Tibial nerve (tissue), 4 donors: Measurements from ENCODE around the gene AMZ2. TPM values are rescaled to one million over a fixed set of nuclear protein-coding genes. Genes with fewer than 3 reads are reported as not detected.
A peak's percentile ranks its signal among the peaks of the same experiment; 100 is the strongest.

Experiments used
- DNase-seq, 2 donors: peaks; one replicate each; pipeline ENCODE4 v3.0.0-alpha.2; 2019; ENCODE audit warnings: low spot score in 2 of 2
- H3K27ac ChIP-seq, 4 donors: fragments of 200-600 bp; sonication (generic) in 3 of 4; one replicate each; pipeline ENCODE4 v1.5.1; 2017 to 2019; ENCODE audit warnings: mild to moderate bottlenecking in 1 of 4
- H3K27me3 ChIP-seq, 2 donors: fragments of 200-600 bp; sonication (generic) in 1 of 2; one replicate each; pipeline versions ENCODE4 v1.5.1 to v1.6.0; 2017 to 2019
- H3K36me3 ChIP-seq, 3 donors: fragments of 200-600 bp; sonication (generic); one replicate each; pipeline ENCODE4 v1.5.1; 2018 to 2019
- H3K4me1 ChIP-seq, 4 donors: fragments of 200-600 bp; sonication (generic) in 3 of 4; one replicate each; pipeline ENCODE4 v1.5.1; 2017 to 2019
- H3K4me3 ChIP-seq, 4 donors: fragments of 200-600 bp; sonication (generic) in 3 of 4; one replicate each; pipeline ENCODE4 v1.5.1; 2017 to 2019; ENCODE audit warnings: mild to moderate bottlenecking in 1 of 4, moderate library complexity in 1 of 4
- H3K9me3 ChIP-seq, 4 donors: fragments of 200-600 bp; sonication (generic) in 3 of 4; one replicate each; pipeline ENCODE4 v1.5.1; 2017 to 2019
- EP300 ChIP-seq, 2 donors: sonication (generic); formaldehyde crosslinking; IDR thresholded peaks; one replicate each; pipeline ENCODE4 v1.6.1; 2017; ENCODE audit warnings: antibody characterized with exemption in 2 of 2, mild to moderate bottlenecking in 1 of 2
- POLR2A ChIP-seq, 2 donors: fragments of 450-650 bp; IDR thresholded peaks; one replicate each; pipeline ENCODE4 v1.6.1; 2017; ENCODE audit warnings: antibody characterized with exemption in 2 of 2, mild to moderate bottlenecking in 2 of 2, moderate library complexity in 2 of 2
- WGBS, 2 donors: methylation state at CpG; one replicate each; pipeline ENCODE4 v1.1.5; 2018; 5-methylcytosine and 5-hydroxymethylcytosine counted together
- total RNA-seq, 4 donors: library from RNA; depleted of rRNA; stranded (reverse); fragments of >200 nt; gene quantifications; one replicate each; pipeline ENCODE4 v1.1.0, GENCODE V29; 2016
- TF ChIP-seq, protein P1 (sequence below), 5 experiments: fragments of 200-600 bp in 3 of 5; fragments of 450-650 bp in 2 of 5; sonication (generic) in 3 of 5; IDR thresholded peaks; one replicate each; pipeline ENCODE4 v1.5.1; 2016 to 2019; ENCODE audit warnings: antibody characterized with exemption in 5 of 5, mild to moderate bottlenecking in 3 of 5, moderate library complexity in 2 of 5

Gene AMZ2
- total RNA-seq, 4 donors from 2014 or later: 27.6 to 38.2 (median 31.7) TPM

- TF ChIP-seq, protein P1, sequence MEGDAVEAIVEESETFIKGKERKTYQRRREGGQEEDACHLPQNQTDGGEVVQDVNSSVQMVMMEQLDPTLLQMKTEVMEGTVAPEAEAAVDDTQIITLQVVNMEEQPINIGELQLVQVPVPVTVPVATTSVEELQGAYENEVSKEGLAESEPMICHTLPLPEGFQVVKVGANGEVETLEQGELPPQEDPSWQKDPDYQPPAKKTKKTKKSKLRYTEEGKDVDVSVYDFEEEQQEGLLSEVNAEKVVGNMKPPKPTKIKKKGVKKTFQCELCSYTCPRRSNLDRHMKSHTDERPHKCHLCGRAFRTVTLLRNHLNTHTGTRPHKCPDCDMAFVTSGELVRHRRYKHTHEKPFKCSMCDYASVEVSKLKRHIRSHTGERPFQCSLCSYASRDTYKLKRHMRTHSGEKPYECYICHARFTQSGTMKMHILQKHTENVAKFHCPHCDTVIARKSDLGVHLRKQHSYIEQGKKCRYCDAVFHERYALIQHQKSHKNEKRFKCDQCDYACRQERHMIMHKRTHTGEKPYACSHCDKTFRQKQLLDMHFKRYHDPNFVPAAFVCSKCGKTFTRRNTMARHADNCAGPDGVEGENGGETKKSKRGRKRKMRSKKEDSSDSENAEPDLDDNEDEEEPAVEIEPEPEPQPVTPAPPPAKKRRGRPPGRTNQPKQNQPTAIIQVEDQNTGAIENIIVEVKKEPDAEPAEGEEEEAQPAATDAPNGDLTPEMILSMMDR (IDR thresholded peaks at IDR 0.05): no peak
- TF ChIP-seq EP300 (IDR thresholded peaks at IDR 0.05) (no peak), POLR2A (IDR thresholded peaks at IDR 0.05) (no peak)
- DNase-seq: no peak
- no peak overlapping the region for H3K4me3 ChIP-seq
- H3K27ac ChIP-seq: no peak overlapping the region
- peaks cover 0 to 35% of the 10 kb centered on the region in 2 donors for H3K27me3 ChIP-seq
- H3K9me3 ChIP-seq: peaks cover 0 to 5% (median 0%) of the 10 kb centered on the region in 4 donors
- WGBS, 2 donors: 86 to 95% methylated on average over 4 of the region's 4 CpGs
- peaks cover 0 to 31% (median 12%) of the 10 kb centered on the region in 4 donors for H3K4me1 ChIP-seq
- no peaks in the 10 kb centered on the region for H3K36me3 ChIP-seq
These were observed 46.8 kb downstream of the AMZ2 start for GRCh38 chr17:68294617-68295016.

GRCh38 chr17:68295086-68295485 is 47.2 kb downstream of the AMZ2 start:
- peaks cover 0 to 5% (median 0%) of the 10 kb centered on the region in 4 donors for H3K9me3 ChIP-seq
- H3K36me3 ChIP-seq: no peaks in the 10 kb centered on the region
- no peak overlapping the region for H3K4me3 ChIP-seq
- no peak for DNase-seq
- peaks cover 0 to 26% (median 10%) of the 10 kb centered on the region in 4 donors for H3K4me1 ChIP-seq
- H3K27ac ChIP-seq: no peak overlapping the region
- WGBS, 2 donors: 85 to 90% methylated on average over 7 of the region's 7 CpGs
- TF ChIP-seq POLR2A (IDR thresholded peaks at IDR 0.05) (no peak), EP300 (IDR thresholded peaks at IDR 0.05) (no peak)
- TF ChIP-seq, protein P1 (IDR thresholded peaks at IDR 0.05): no peak
- H3K27me3 ChIP-seq: peaks cover 0 to 31% of the 10 kb centered on the region in 2 donors

GRCh38 chr17:68296217-68297191 is 48.7 kb downstream of the AMZ2 start:
- DNase-seq: no peak

GRCh38 chr17:68297195-68297594 is 49.4 kb downstream of the AMZ2 start:
- Histone ChIP-seq H3K36me3 (no peaks in the 10 kb centered on the region), H3K27me3 (peaks cover 0 to 21% of the 10 kb centered on the region in 2 donors), H3K27ac (peak overlapping the region in 1 of 4 donors; percentile 43), H3K9me3 (peaks cover 0 to 5% (median 0%) of the 10 kb centered on the region in 4 donors), H3K4me1 (peaks cover 0 to 10% (median 6%) of the 10 kb centered on the region in 4 donors), H3K4me3 (no peak overlapping the region)
- no peak for DNase-seq
- WGBS, 2 donors: 74 to 85% methylated on average over 4 of the region's 4 CpGs
- TF ChIP-seq, protein P1 (IDR thresholded peaks at IDR 0.05): no peak
- TF ChIP-seq EP300 (IDR thresholded peaks at IDR 0.05) (no peak), POLR2A (IDR thresholded peaks at IDR 0.05) (no peak)

More at GRCh38 chr17:68296217-68297191, 48.7 kb downstream of the AMZ2 start:
- Histone ChIP-seq H3K36me3 (no peaks in the 10 kb centered on the region), H3K4me3 (no peak overlapping the region), H3K27me3 (peaks cover 0 to 25% of the 10 kb centered on the region in 2 donors), H3K4me1 (peaks cover 0 to 15% (median 8%) of the 10 kb centered on the region in 4 donors), H3K27ac (peak overlapping the region in 1 of 4 donors; percentile 43), H3K9me3 (peaks cover 0 to 5% (median 0%) of the 10 kb centered on the region in 4 donors)
- TF ChIP-seq POLR2A (IDR thresholded peaks at IDR 0.05) (no peak), EP300 (IDR thresholded peaks at IDR 0.05) (no peak)
- TF ChIP-seq, protein P1 (IDR thresholded peaks at IDR 0.05): no peak
- 87 to 92% methylated on average over 18 of the region's 18 CpGs for WGBS, 2 donors

DNA sequence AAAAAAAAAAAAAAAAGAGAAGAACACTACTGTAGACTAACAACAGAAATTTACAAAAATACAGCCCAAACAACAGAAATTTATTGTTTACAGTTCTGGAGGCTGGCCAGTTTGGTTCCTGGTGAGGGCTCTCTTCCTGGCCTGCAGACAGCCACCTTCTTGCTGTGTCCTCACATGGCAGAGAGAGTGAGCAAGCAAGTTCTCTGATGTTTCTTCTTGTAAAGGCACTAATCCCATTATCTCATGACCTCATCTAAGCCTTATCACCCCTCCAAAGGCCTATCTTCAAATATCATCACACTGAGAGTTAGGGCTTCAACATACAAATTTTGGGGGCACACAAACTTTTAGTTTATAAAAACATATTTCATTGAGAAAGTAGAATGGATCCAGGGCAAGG is 50.8 kb downstream of the AMZ2 start:
- no peaks in the 10 kb centered on the region for H3K36me3 ChIP-seq
- no peak for DNase-seq
- TF ChIP-seq POLR2A (IDR thresholded peaks at IDR 0.05) (no peak), EP300 (IDR thresholded peaks at IDR 0.05) (no peak)
- TF ChIP-seq, protein P1 (IDR thresholded peaks at IDR 0.05): no peak
- H3K9me3 ChIP-seq: peaks cover 0 to 5% (median 0%) of the 10 kb centered on the region in 4 donors
- H3K4me3 ChIP-seq: no peak overlapping the region
- H3K27me3 ChIP-seq: peaks cover 0 to 7% of the 10 kb centered on the region in 2 donors
- no peak overlapping the region for H3K27ac ChIP-seq
- H3K4me1 ChIP-seq: peaks cover 0 to 7% (median 0%) of the 10 kb centered on the region in 4 donors
